ENCODE results near the gene RTP5. TPM values are rescaled to one million over a fixed set of nuclear protein-coding genes. Genes with fewer than 3 reads are reported as not detected.

RTP5 gene
- total RNA-seq, 1 experiment from 2014 or later, result not detected

DNA sequence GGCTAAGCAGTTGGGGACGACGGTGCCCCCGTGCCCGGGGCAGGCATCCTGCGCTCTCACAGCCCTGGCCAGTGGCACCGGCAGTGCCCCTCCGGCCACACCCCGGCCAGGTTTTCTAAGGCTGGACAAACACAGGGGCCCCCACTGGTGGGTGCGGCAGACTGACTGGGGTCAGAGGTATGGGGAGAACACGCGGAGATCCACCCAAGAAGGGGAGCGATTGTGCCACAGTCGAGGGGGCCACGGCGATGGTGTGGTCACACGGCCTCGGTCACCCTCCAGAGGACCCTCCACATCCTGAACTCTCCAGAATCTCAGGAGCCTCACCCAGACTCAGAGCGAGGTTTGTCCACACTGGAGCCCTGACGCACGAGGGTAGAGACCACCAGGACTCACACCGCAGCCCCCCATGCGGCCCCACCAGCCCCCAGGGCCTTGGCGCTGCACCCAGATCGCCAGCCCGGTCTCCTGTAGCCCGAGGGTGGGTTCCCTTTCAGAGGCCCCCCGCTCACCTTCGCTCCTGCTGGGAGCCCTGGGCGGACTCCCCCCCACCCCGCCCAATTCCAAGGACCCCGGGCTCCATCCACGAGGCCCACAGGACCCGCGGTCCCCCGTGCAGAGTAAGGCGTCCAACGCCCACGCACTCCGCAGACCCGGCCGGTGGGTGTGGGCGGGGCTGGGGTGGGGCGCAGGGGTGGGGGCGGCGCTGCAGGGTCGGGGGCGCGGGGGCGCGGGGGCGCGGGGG is 26.0 kb upstream of the RTP5 start:
- DNase-seq (ENCODE audit: low read depth), result no peak

DNA sequence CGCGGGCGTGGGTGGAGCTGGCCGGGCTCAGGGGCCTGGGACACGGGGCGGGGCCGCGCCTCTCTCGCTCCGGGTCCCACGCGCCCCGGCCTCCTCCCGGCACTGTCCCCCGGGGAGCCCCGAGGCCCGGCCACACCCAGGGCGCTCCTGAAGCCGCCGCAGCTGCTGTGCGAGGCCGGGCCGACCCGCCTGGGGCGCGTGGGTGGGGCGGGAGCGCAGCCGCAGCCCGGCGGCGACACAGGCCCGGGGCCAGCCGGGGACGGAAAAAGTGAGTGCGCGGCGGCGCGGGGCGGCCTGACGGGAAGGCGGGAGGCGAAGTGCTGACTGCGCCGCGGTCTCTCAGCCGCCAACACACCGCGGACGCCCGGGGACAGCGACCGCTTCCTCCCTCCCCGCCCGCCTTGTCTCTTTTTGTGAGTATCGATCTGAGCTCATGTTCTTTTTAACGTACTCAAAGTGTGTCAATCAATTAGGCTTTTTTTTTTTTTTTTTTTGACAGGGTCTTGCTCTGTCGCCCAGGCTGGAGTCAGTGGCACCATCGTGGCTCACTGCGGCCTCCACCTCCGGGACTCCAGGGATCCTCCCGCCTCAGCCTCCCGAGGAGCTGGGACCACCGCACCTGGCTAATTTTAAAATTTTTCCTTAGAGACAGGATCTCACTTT is 25.3 kb upstream of the RTP5 start:
- peak; percentile 30 for DNase-seq (ENCODE audit: low read depth)

DNA sequence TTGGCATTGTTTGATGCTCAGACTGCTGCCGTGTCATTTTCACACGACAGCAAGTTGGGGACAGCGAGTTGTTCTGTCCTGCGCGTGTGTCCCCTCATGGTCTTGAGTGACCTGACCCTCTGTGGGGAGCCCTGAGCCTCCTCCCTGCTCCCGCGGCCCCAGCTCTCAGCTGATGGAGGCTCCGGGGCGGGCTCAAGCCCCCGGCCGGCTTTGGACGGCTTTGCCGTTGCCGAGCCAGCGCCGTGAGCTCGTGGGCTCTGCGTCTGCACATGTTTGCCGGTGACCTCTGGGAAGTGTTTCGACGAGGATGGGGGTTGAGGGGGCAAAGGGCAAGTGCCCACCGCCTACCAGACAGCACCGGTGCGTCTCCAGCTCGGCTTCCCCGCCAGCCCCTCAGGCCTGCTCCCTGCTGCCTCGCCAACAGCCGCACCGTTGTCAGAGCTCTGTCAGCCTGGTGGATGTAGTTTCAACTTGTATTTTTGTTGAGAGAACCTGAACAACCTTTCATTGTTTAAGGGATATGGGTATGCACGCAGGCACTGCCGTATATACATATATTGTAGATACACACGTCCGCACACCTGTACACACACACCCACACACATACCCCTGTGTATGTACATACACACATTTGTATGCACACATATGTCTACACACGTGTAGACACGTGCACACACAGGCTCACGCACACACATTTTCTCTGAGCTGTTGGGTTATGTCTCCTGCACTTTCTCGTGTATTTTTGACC is 24.5 kb upstream of the RTP5 start:
- no peak for DNase-seq (ENCODE audit: low read depth)

DNA sequence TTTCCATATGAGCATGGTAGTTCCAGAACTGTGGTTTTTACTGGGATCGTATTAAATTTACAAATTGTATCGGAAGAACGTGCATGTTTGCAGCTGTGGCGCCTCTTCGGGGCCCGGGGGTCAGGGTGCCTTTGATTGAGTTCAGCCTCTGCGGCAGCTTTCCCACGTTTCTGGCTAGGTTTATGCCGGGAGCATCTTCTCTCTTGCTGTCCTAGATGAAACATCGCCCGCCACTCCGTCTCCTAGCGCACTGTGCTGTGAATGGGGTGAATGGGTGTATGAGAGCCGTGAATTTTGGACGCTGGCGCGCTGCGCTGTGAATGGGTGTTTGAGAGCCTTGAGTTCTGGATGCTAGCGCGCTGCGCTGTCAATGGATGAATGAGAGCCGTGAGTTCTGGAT is 23.1 kb upstream of the RTP5 start:
- DNase-seq (ENCODE audit: low read depth), result no peak

DNA sequence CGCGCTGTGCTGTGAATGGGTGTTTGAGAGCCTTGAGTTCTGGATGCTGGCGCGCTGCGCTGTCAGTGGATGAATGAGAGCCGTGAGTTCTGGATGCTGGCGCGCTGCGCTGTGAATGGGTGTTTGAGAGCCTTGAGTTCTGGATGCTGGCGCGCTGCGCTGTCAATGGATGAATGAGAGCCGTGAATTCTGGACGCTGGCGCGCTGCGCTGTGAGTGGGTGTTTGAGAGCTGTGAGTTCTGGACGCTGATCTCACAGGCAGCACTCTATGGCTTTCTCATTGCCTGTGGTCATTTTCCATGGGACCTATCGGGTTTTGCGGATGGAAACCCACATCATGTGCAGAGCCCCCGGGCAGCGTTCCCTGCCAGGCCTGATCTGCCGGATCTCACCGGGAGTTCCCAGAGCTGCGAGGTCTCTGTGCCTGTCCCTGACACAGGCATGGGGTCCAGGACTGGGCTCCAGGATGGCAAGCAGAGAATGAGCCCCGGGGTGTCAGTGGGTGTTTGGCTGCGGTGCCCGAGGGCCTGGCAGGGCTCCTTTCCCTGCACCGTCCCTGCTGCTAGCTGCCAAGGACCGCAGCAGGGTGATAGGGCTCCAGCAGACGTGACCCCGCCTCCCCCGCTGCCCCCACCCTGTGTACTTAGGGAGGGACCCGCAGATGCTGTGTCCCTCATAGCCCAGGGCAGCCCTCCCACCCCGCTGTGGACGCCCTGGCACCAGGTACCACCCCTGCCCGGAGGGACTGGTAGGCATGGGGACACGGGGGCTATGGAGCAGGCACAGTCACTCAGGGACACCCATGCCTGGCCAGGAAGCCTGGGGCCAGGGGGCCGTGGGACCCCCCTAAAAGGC is 20.5 kb upstream of the RTP5 start:
- DNase-seq (ENCODE audit: low read depth), result no peak

DNA sequence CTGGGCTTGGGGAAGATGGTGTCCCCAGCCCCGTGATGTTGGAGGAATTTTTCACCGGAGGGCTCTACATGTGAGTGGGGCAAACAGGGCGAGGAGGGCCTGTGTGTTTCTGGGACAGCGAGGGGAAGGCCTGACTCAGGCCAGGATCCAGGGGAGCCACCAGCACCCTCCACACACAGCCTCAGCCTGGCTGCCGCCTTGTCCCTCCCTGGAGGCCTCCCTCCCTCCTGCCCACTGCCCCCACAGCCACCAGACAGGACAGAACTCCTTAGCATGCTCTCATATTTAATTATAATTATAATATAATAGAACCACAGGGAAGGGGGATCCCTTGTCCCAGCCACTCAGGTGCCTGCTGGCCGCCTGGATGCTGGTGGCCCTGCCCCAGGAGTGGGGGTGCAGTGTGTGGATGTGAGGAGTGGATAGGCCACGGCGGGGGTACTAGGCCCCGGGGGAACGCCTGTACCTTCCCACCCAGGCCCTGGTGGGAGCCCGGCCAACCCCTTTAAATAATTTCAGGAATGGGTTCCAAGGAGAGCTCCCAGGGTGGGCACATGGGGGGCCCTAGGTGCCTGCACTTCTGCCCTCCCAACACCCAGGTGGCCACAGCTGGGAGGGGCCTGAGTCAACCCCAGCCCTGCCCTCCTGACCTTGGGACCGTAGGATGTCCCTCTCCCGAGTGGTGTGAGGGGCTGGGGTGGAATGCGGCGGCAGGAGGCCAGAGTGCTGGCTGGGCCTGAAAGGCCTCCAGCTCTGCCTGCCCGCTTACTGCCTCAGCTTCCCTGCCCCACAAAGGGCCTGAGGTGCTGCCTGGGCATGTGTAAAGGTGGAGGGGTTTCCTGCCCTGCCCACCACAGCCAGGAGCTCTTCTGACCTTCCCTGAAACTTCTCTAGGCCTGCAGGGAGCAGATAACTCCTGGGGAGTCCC is 19.6 kb upstream of the RTP5 start:
- no peak for DNase-seq (ENCODE audit: low read depth)

DNA sequence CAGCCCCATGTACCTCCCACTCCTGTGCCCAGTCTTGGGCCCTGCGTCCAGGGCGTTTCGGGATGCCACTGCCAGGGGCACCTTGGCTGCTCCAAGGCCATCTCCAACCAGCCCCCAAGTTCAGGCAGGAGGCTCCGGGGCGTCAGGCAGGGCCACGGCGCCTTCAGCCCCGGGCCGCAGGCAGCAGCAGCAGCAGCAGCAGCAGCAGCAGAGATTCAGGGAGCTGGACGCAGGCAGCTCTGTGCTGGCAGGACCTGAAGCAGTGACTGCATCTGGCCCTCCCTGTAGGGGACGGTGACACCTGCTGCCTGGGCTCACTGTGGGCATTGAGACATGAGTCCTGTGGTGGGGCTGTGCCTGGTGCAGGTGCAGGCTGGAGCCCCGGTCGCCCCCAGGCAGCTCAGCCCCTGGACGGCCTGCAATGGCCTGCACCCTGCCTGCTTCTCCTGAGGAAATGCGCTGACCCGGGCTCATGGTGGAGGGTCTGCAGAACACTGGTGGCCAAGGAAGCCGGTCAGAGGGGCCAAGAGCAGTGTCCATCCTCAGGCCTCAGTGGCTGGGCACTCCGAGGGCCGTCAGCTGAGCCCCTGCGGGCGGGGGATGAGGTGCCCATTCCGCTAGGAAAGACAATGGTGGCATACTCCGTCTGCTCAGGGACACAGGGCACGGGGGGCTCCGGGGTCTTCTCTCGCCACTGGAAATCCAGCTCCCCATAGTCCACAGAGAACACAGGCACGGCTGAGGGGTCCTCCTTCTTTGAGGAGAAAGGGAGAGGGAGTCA is 18.8 kb upstream of the RTP5 start:
- no peak for DNase-seq (ENCODE audit: low read depth)

DNA sequence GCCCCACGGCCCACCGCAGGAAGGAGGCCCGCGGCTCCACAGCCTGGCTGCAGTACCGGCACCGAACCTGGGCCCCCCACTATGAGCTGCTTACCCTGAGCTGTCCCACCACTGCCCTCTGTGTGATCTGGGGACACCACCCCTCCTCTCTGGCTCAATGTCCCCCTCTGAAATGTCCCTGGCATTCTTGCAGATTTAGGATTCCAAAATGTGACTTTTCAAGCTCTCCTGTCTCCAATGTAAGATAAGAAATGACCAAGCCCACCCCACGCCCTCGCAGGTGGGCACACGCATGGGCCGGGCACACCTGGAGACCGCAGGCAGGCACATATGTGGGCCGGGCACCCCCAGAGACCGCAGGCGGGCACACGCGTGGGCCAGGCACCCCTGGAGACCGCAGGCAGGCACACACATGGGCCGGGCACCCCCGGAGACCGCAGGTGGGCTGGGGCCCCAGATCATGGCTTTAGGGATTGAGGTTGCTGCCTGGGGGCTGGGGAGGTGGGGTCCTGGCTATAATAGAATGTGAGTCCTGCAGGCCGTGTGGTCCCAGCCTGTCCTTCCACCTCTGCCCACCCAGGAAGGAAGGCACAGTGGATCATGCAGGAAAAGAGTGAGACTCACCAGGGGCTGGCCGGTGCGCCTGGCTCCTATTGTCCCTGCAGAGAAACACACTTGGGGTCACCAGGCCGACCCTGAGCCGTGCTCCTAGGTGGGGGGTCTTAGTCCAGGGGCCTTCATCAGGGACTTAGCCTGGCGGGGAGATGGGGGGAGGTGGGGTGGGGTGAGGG is 18.0 kb upstream of the RTP5 start:
- no peak for DNase-seq (ENCODE audit: low read depth)

DNA sequence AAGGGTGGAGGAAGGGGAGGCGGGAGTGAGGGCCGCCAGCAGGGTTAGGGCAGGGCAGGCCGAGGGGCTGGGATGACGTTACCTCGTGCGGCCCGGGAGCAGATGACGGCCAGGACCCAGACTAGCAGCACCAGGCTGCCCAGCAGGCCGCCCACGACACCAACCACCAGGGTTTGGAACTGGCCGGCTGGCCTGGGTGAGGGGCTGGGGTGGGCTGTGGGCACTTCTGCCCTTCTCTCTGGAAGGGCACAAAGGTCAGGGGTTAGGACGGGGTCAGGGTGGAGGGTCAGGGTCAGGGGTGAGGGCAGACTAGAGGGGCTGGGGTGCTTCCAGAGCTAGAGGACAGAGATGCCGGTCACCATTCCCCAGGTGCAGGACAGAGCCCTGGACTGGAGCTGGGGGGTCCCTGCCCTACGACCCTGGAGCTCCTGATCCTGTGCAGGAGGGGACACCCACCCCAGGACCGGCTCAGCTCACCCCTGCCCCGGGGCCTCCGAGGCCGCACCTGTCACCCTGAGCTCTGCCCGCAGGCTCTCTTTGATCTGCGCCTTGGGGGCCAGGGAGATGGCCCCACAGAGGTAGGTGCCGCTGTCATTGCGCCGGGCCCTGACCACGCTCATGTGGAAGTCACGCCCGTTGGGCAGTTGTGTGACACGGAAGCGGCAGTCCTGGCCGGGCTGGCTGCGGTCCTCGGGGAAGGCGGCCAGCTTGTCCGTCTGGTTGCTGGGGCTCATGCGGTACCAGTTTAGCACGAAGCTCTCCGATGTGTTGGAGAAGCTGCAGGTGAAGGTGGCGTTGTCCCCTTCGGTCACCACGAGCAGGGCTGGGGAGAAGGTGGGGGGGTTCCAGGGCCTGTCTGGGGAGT is 17.2 kb upstream of the RTP5 start:
- no peak for DNase-seq (ENCODE audit: low read depth)

DNA sequence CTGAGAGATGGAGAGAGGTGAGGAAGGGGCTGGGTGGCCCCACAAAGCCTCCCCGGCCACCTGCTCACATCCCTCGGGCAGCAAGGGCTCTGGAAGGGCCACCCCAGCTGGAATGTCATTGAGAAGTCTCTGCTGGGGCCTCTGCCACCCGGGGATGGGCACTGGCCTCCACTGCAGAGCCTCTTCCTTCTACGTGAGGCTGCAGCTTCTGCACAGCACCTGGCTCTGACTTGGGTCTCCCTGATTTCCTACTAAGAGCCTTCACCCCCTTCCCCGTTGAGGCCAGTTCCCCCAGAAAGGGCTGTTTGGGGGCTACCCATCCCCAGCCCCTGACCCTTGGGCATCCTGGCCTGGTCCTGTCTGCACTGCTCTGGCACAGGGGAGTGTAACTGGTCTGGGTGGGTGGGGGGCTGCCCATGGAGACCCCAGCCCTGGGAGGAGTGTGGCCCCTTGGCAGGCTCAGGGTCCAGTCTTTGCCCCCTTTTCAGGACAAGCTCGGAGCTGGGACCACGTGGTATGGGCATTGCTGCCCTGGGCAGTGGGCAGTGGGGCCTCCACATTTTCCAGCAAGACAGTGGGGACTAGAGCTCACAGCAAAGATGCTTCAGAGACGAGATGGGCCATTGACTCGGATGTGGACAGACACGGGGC is 16.4 kb upstream of the RTP5 start:
- no peak for DNase-seq (ENCODE audit: low read depth)

DNA sequence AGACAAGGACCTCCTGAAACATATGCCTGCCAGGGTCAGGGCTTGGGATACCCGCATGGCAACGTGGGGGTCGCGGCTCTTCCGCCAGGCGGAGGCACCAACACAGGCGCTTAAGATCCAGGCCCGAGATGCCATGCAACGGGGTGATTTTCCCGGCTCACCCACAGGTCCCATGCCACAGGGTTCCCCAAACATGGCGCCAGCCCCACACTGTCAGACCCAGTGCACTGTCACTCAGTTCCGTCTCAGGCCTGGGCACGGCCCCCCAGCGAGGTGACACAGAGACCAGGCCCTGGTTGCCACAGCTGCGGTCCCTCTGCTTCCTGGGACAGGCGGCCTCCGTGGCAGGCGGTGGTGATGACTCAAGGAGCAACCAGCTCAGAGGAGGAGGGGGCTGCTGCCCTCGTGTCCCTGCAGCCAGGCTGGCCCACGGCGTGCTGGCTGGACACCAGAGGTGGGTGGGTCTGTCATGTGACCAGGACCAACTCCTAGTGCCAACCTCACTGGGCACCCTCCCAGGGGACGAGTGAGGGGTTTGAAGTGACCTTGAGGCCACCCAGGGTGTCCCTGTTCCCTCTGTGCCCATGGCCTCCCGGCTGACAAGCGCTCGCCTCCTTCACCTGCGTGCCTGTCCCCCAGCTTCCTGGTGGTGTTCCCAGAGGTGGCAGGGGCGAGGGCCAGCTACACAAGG is 15.7 kb upstream of the RTP5 start:
- DNase-seq (ENCODE audit: low read depth), result peak; percentile 65

DNA sequence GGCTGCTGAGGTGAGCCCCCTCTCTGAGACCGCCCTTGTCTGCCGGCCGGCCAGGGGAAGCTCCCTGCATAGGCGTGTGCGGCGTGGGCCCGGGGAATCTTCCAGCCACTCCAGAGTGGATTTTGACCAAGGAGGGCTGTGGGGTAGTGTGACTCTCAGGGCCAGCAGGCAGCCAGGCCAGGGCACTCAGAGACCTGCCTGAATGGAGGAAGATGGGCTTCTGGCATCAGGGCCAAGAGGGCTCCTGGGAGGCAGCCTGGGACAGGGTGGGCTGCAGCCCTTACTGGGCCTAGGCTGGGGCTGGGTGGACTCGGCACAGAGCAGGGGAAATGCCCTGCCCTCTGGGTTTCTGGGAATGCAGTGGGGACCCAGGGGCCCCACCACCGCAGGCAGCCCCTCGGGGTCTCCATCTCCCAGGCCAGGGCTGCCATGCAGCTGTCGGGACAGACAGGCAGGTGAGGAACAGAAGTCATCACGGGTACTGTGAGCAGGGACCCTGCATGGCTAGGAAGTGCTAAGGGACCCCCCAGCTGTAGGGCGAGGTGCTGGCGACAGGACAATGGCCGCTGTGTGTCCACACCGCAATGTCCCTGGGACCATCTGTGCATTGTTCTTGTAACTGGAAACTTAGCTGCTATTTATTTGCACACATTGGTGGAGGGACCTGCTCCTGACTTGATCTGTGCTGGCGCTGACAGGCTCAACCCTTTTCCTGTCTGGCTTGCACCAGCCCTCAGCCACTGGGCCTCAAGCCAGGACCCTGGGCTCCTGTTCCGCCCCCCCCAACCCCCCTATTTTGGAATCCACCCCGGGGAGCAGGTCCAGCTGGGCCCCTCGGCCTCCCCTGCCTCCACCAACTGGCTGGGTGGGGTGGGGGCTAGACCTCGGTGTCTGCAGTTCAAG is 14.9 kb upstream of the RTP5 start:
- no peak for DNase-seq (ENCODE audit: low read depth)

DNA sequence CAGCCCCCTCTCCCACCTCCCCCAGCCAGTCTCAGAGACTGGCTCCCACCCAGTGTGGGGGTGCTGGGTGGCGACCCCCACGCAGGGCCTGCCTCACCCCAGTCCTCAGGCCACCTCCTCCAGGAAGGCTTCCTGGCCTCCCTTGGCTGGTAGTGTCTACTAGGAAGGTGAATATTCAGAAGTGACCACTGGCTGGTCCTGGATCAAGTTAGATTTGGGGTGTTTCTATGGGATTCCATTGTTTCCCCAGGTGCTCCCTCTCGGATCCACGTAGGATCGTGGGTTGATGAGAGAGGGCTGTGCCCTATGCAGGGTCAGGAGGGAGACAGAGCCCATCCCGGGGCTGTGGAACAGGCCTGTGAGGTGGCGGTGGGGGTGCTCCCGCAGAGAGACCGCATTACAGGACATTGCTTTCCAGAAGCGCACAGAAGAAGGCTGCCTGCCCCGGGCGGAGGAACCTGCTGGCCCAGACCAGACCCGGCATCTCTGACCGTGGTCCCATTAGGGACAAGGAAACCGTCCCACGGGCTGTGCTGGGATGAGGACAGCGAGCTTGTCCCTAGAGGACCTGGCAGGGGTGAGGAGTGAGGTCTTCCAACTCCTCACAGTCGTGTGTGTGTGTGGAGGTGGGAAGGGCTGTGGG is 14.2 kb upstream of the RTP5 start:
- DNase-seq (ENCODE audit: low read depth), result no peak

DNA sequence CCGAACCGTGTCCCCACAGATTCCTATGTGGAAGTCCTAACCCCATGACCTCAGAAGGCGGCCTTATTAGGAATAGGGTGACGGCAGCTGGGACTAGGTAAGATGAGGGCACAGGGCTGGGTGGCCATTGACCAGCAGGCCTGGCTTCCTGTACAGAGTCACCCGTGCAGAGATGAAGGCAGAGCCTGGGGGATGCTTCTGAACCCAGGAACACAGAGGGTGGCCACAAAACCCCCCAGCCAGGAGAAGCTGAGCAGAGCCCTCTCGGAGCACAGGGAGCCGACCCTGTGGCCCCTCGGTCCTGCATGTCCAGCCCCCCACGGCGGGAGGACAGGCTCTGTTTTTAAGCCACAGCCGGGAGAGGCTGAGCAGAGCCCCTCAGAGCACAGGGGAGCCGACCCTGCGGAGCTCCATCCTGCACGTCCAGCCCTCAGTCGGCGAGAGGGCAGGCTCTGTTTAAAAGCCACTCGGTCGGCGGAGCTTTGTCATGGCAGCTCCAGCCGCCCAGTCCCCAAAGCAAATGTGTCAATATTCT is 13.6 kb upstream of the RTP5 start:
- DNase-seq (ENCODE audit: low read depth), result no peak

DNA sequence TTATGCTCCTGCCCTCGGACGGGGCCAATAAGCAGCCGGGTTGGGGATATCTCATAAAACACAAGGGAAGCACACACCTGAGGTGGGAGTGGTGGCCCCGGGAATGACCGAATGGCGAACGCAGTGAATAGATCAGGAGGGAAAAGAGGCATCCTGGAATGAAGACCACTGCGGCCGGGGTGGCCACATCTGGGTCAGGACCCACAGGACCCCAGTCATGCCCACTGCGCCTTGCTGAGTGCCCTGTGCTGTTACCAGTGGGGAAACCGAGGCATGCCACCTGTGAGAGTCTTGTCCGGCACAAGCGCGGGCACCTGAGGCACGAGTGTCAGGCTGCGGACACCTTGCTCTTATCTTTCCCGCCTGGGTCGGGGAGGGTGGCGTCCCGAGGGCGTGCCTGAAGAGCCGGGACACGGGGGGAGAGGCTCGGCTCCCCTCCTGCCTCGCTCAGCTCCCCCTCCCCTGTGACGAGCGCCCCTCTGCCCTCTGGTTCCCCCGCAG is 12.4 kb upstream of the RTP5 start:
- DNase-seq (ENCODE audit: low read depth), result no peak
